ENCODE results near the gene ERC1.

The ERC1 gene

GRCh38 chr12:1542599-1542998, 551.6 kb downstream of the ERC1 start:
- peaks cover 83% of the 10 kb centered on the region for H3K27me3 Mint-ChIP-seq
- no peaks in the 10 kb centered on the region for H3K9me3 Mint-ChIP-seq
- H3K27ac Mint-ChIP-seq, result no peak overlapping the region
- no peaks in the 10 kb centered on the region for H3K4me1 Mint-ChIP-seq (ENCODE audit: low read depth)
- DNase-seq, result no peak
- H3K36me3 Mint-ChIP-seq (ENCODE audit: low read depth), result no peaks in the 10 kb centered on the region
- H3K4me3 Mint-ChIP-seq, result no peak overlapping the region

DNA sequence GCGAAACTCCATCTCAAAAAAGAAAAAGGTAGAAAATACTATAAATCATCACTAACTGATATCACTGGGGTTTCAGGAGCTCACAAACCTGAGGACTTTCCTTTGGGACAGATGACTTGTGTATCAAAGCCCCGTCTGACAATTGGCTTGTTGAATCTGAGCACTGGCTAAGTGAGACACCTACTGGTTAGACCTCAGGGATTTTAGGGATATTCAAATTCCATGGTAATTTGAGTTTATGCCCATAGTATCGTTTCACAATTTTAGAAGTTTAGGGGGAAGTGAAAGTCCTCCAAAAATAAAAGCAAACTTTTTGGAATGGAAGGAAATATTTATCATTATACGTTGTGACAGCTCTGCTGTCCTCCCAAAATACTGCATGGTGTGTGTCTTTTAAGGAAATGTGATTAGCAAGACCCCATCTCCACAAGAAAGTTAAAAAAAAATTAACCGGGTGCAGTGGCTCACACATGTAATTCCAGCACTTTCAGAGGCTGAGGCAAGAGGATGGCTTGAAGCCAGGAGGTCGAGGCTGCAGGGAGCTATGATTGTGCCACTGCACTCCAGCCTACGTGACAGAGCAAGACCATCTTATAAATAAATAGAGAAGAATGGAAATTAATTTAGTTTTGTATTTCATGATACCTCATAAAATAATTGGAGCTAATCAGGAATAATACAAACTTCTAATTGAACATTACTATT, 554.1 kb downstream of the ERC1 start:
- no peak overlapping the region for H3K27ac Mint-ChIP-seq
- peaks cover 68% of the 10 kb centered on the region for H3K27me3 Mint-ChIP-seq
- no peak overlapping the region for H3K4me3 Mint-ChIP-seq
- H3K9me3 Mint-ChIP-seq, result no peaks in the 10 kb centered on the region
- H3K36me3 Mint-ChIP-seq (ENCODE audit: low read depth), result no peaks in the 10 kb centered on the region
- H3K4me1 Mint-ChIP-seq (ENCODE audit: low read depth), result no peaks in the 10 kb centered on the region
- DNase-seq, result no peak
